22Rv1 (cell line): ENCODE measurements around the gene RAVER1.

Experiments
- ZFX ChIP-seq: fragments of 450-650 bp; IDR thresholded peaks from 2 replicates; pipeline ENCODE4 v1.6.1; 2017; ENCODE audit warnings: antibody characterized with exemption, borderline replicate concordance
- TF ChIP-seq, protein P1 (sequence below): fragments of 450-650 bp; IDR thresholded peaks from 2 replicates; pipeline ENCODE4 v1.5.1; 2017; ENCODE audit warnings: mild to moderate bottlenecking

DNA sequence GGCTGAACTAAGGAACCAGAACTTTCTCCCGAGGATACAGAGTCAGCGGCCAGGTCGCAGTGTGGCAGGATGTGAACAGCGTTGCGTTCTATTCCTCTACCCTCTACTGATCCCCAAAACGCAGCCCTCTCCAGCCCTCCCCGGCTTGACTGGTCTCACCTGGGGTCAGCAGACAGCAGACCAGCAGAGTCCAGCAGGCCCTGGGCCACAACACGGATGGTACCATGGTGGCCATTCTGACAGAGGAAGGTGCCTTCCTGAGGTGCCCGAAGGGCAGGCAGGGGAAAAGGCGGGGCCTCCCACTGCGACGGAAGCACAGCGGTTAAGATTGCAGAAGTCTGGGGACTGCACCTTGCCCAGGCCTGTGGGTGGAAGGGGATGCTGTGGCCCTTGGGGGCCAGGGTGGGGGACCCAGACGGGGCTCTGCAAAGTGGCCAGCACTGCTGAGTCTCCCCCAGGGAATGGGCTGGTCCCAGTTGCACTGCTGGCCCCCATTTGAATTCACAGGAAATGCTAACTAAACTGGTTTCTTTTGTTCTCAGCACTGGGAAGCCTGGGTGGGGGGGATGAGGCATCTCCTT, 6.1 kb upstream of the RAVER1 start, which contains the start of gene ICAM3:
- TF ChIP-seq, protein P1, sequence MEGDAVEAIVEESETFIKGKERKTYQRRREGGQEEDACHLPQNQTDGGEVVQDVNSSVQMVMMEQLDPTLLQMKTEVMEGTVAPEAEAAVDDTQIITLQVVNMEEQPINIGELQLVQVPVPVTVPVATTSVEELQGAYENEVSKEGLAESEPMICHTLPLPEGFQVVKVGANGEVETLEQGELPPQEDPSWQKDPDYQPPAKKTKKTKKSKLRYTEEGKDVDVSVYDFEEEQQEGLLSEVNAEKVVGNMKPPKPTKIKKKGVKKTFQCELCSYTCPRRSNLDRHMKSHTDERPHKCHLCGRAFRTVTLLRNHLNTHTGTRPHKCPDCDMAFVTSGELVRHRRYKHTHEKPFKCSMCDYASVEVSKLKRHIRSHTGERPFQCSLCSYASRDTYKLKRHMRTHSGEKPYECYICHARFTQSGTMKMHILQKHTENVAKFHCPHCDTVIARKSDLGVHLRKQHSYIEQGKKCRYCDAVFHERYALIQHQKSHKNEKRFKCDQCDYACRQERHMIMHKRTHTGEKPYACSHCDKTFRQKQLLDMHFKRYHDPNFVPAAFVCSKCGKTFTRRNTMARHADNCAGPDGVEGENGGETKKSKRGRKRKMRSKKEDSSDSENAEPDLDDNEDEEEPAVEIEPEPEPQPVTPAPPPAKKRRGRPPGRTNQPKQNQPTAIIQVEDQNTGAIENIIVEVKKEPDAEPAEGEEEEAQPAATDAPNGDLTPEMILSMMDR, result no peak
- TF ChIP-seq ZFX, result no peak
